IPS-15b (cell line): Measurements from ENCODE around the gene OSBPL6.
"Not testable (repeated sequence)": the region's sequence is repeated elsewhere in the genome, so short reads cannot be mapped to it uniquely, and the experiment has no call there.

Experiments
- H3K27me3 ChIP-seq: one replicate; pipeline ENCODE4 v1.6.1; 2013; ENCODE audit warnings: low read length; ENCODE audit not compliant: control insufficient read depth, insufficient read depth
- H3K36me3 ChIP-seq: one replicate; pipeline ENCODE4 v1.6.1; 2013; ENCODE audit warnings: low read length; ENCODE audit not compliant: control insufficient read depth, insufficient read depth
- H3K4me1 ChIP-seq: one replicate; pipeline ENCODE4 v1.6.1; 2013; ENCODE audit warnings: mild to moderate bottlenecking, low read length; ENCODE audit not compliant: control insufficient read depth, insufficient read depth
- H3K4me3 ChIP-seq: one replicate; pipeline ENCODE4 v1.5.1; 2013; ENCODE audit warnings: low read depth, low read length
- H3K9ac ChIP-seq: one replicate; pipeline ENCODE4 v1.6.1; 2013; ENCODE audit warnings: low read depth, mild to moderate bottlenecking, low read length
- H3K9me3 ChIP-seq: one replicate; pipeline ENCODE4 v1.6.1; 2013; ENCODE audit warnings: mild to moderate bottlenecking, low read length; ENCODE audit not compliant: control insufficient read depth, insufficient read depth

Gene OSBPL6

DNA sequence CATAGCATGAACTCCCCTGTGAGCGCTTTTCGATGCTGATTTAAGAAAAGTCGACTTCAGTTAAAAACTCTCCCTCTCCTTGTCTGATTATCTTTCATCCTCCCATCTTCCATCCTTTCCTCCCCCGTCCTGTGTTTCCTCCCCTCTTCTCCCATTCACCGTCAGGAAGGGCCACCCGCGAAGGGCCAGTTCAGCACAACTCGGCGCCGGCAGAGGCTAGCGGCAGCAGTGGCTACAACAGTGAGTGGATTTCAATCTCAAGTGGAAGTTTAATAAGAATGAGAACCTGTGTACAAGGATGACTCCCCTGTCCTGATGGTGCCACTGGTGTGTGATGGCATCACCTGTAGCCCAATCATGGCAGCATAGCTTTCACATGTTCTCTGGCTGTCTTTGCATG is 149.8 kb downstream of the OSBPL6 start:
- H3K36me3 ChIP-seq: no peaks in the 10 kb centered on the region

DNA sequence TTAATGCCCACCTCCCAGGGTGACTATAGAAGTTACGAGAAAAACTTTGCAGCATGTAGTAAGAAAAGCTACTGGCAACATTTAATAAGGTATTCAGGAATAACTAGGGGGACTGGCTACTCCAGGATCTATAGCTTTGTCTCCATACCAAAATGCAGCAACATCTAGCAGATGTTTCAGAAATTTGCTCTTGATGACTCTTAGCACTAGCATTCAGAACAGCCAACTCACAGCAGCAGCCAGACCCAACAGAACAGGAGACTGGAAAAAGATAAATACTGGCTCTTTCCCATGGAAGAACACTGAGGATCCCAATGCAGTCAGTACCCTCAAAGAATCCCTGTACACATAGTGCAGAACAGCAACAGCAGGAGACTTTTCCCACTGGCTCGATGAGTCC is 151.6 kb downstream of the OSBPL6 start:
- no peak overlapping the region for H3K4me3 ChIP-seq
- no peaks in the 10 kb centered on the region for H3K36me3 ChIP-seq
- no peaks in the 10 kb centered on the region for H3K9me3 ChIP-seq
- H3K27me3 ChIP-seq: no peaks in the 10 kb centered on the region
- no peak overlapping the region for H3K9ac ChIP-seq
- no peaks in the 10 kb centered on the region for H3K4me1 ChIP-seq

More for the DNA sequence above, 149.8 kb downstream of the OSBPL6 start:
- no peak overlapping the region for H3K9ac ChIP-seq
- H3K4me3 ChIP-seq: no peak overlapping the region
- no peaks in the 10 kb centered on the region for H3K27me3 ChIP-seq
- no peaks in the 10 kb centered on the region for H3K4me1 ChIP-seq
- H3K9me3 ChIP-seq: no peaks in the 10 kb centered on the region

DNA sequence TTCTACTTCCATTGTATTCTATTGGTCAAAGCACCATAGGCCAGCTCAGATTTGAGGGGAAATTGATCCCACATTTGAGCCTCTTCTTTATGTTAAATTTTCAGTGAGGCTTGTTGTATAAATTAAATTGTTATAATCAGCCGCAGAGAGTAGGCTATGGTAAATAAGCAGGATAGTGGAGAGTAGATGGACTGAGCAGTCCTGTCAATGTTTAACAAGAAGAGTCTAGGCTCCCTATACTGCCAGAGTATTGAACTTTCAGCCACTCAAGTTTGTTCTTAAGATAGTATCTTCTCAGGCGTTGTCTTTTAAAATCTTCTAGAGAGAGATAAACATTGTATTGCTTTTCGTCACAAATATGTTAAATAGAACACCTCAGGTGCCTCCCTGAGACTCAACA is 155.7 kb downstream of the OSBPL6 start:
- no peaks in the 10 kb centered on the region for H3K9me3 ChIP-seq
- no peak overlapping the region for H3K9ac ChIP-seq
- no peak overlapping the region for H3K4me3 ChIP-seq
- H3K36me3 ChIP-seq: no peaks in the 10 kb centered on the region
- no peaks in the 10 kb centered on the region for H3K27me3 ChIP-seq
- H3K4me1 ChIP-seq: no peaks in the 10 kb centered on the region

GRCh38 chr2:178357704-178358103 is 163.4 kb downstream of the OSBPL6 start:
- H3K9ac ChIP-seq, H3K4me3 ChIP-seq, H3K36me3 ChIP-seq, H3K4me1 ChIP-seq, H3K9me3 ChIP-seq, H3K27me3 ChIP-seq: not testable (repeated sequence)

- Histone ChIP-seq H3K27me3 (no peaks in the 10 kb centered on the region), H3K9ac (no peak overlapping the region), H3K4me1 (no peaks in the 10 kb centered on the region), H3K36me3 (no peaks in the 10 kb centered on the region), H3K9me3 (no peaks in the 10 kb centered on the region), H3K4me3 (no peak overlapping the region)
These were observed 165.0 kb downstream of the OSBPL6 start for GRCh38 chr2:178359192-178359912.

GRCh38 chr2:178361588-178361987 is 167.3 kb downstream of the OSBPL6 start:
- no peak overlapping the region for H3K4me3 ChIP-seq
- H3K9me3 ChIP-seq: no peaks in the 10 kb centered on the region
- H3K4me1 ChIP-seq: no peaks in the 10 kb centered on the region
- no peaks in the 10 kb centered on the region for H3K27me3 ChIP-seq
- no peaks in the 10 kb centered on the region for H3K36me3 ChIP-seq
- no peak overlapping the region for H3K9ac ChIP-seq

GRCh38 chr2:178363252-178363651 is 168.9 kb downstream of the OSBPL6 start:
- no peaks in the 10 kb centered on the region for H3K27me3 ChIP-seq
- H3K9ac ChIP-seq: no peak overlapping the region
- H3K4me1 ChIP-seq: no peaks in the 10 kb centered on the region
- no peak overlapping the region for H3K4me3 ChIP-seq
- H3K9me3 ChIP-seq: no peaks in the 10 kb centered on the region
- no peaks in the 10 kb centered on the region for H3K36me3 ChIP-seq

DNA sequence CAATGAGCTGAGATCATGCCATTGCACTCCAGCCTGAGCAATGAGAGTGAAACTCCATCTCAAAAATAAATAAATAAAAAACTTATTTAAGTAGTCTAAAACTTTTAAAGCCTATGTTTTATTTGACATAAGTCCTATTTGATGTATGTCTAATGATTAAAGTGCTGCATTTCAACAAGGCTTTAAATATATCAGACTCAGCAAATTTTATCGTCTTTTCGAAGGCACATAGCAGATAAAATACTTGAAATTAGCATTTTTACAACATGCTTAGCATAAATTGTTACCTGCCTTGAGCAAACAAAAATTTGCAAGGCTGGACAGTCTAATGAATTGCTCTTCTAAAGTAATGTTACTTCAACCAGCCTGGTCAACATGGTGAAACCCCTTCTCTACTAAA is 170.8 kb downstream of the OSBPL6 start:
- H3K9ac ChIP-seq: no peak overlapping the region
- H3K4me3 ChIP-seq: no peak overlapping the region
- no peaks in the 10 kb centered on the region for H3K27me3 ChIP-seq
- no peaks in the 10 kb centered on the region for H3K9me3 ChIP-seq
- no peaks in the 10 kb centered on the region for H3K36me3 ChIP-seq
- H3K4me1 ChIP-seq: no peaks in the 10 kb centered on the region

- Histone ChIP-seq H3K9me3 (no peaks in the 10 kb centered on the region), H3K4me1 (no peaks in the 10 kb centered on the region), H3K9ac (no peak overlapping the region), H3K36me3 (no peaks in the 10 kb centered on the region), H3K4me3 (no peak overlapping the region), H3K27me3 (no peaks in the 10 kb centered on the region)
These were observed 172.1 kb downstream of the OSBPL6 start for GRCh38 chr2:178366412-178366811.

- Histone ChIP-seq H3K27me3 (no peaks in the 10 kb centered on the region), H3K4me3 (no peak overlapping the region), H3K9ac (no peak overlapping the region), H3K4me1 (no peaks in the 10 kb centered on the region), H3K36me3 (no peaks in the 10 kb centered on the region), H3K9me3 (no peaks in the 10 kb centered on the region)
These were observed 173.0 kb downstream of the OSBPL6 start for GRCh38 chr2:178367344-178367743.

DNA sequence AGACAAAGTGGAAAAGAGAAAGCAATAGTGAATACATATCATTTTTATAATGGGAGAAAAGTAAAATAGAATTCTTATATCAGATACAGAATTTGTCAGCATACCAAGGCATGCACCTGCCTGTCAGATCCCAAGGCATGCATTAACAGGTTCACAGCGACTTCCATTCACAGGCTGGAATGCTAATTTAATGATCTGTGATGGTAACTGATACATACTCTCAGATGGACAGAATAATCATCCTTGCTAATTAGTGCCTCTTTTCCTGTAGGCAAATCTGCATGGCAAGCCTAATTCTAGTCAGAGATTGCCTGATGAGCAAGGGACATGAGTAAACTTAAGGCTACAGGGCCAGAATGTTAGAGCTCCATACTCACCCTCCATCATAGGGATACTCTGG is 180.6 kb downstream of the OSBPL6 start:
- Histone ChIP-seq H3K9me3 (no peaks in the 10 kb centered on the region), H3K36me3 (no peaks in the 10 kb centered on the region), H3K4me3 (no peak overlapping the region), H3K9ac (no peak overlapping the region), H3K4me1 (no peaks in the 10 kb centered on the region), H3K27me3 (no peaks in the 10 kb centered on the region)

- no peaks in the 10 kb centered on the region for H3K9me3 ChIP-seq
- no peaks in the 10 kb centered on the region for H3K36me3 ChIP-seq
- H3K9ac ChIP-seq: no peak overlapping the region
- H3K27me3 ChIP-seq: no peaks in the 10 kb centered on the region
- no peaks in the 10 kb centered on the region for H3K4me1 ChIP-seq
- H3K4me3 ChIP-seq: no peak overlapping the region
These were observed 182.7 kb downstream of the OSBPL6 start for GRCh38 chr2:178377046-178377445.
